GM18502 (cell line): Measurements from ENCODE around the gene DCAF16.

Source experiments
- ATAC-seq: cut with Tn5 transposase; IDR thresholded peaks from one replicate; pipeline ENCODE4 v1.9.1; 2021; ENCODE audit warnings: mild to moderate bottlenecking; ENCODE audit not compliant: unreplicated experiment, poor library complexity

Gene DCAF16

GRCh38 chr4:17786567-17786966 is 24.0 kb downstream of the DCAF16 start:
- peak; percentile 52 for ATAC-seq

- ATAC-seq = no peak
Observed at GRCh38 chr4:17785858-17786257, 24.7 kb downstream of the DCAF16 start.

GRCh38 chr4:17781300-17782287 is 29.0 kb downstream of the DCAF16 start, which contains the start of gene FAM184B:
Gene FAM184B (minus strand): TSS chr4:17781621. CDS start chr4:17781299, 322 bp downstream.
- ATAC-seq = peak; percentile 49

- ATAC-seq = no peak
Observed at GRCh38 chr4:17780501-17781299, 29.9 kb downstream of the DCAF16 start.

- no peak for ATAC-seq
Observed at GRCh38 chr4:17778431-17778830, 32.1 kb downstream of the DCAF16 start.

GRCh38 chr4:17773135-17773698 is 37.3 kb downstream of the DCAF16 start:
- ATAC-seq = no peak

GRCh38 chr4:17771284-17771908 is 39.2 kb downstream of the DCAF16 start:
- no peak for ATAC-seq

GRCh38 chr4:17770845-17771244 is 39.7 kb downstream of the DCAF16 start:
- ATAC-seq = no peak

GRCh38 chr4:17769406-17770174 is 41.0 kb downstream of the DCAF16 start:
- no peak for ATAC-seq

GRCh38 chr4:17766826-17767458 is 43.6 kb downstream of the DCAF16 start:
- ATAC-seq = no peak

- no peak for ATAC-seq
Observed at GRCh38 chr4:17765514-17766286, 44.9 kb downstream of the DCAF16 start.

- ATAC-seq = no peak
Observed at GRCh38 chr4:17763931-17764330, 46.6 kb downstream of the DCAF16 start.

- no peak for ATAC-seq
Observed at GRCh38 chr4:17763416-17763815, 47.1 kb downstream of the DCAF16 start.

- ATAC-seq = no peak
Observed at GRCh38 chr4:17762726-17763125, 47.8 kb downstream of the DCAF16 start.

- ATAC-seq = no peak
Observed at GRCh38 chr4:17761062-17761461, 49.5 kb downstream of the DCAF16 start.

- no peak for ATAC-seq
Observed at GRCh38 chr4:17760626-17761025, 49.9 kb downstream of the DCAF16 start.

GRCh38 chr4:17758485-17758884 is 52.1 kb downstream of the DCAF16 start:
- no peak for ATAC-seq

GRCh38 chr4:17757621-17758020 is 52.9 kb downstream of the DCAF16 start:
- ATAC-seq = no peak
